HepG2 (cell line): Measurements from ENCODE around the gene IRF3. TPM values are rescaled to one million over a fixed set of nuclear protein-coding genes. Genes with fewer than 3 reads are reported as not detected.

ENCODE experiments used
- ELF1 ChIP-seq: sonication (generic); formaldehyde crosslinking; IDR thresholded peaks from 2 replicates; pipeline ENCODE4 v1.4.0; 2020; ENCODE audit warnings: missing genetic modification reagents
- ERF ChIP-seq: IDR thresholded peaks from 2 replicates; pipeline ENCODE4 v1.6.1; 2018; ENCODE audit warnings: missing biosample characterization, missing genetic modification reagents
- FOXA1 ChIP-seq, 2 experiments: fragments of 450-650 bp in 1 of 2; sonication (generic) in 1 of 2; formaldehyde crosslinking in 1 of 2; IDR thresholded peaks; 2 replicates each; pipeline versions ENCODE4 v1.4.0 to v1.6.1; 2016 to 2020; ENCODE audit warnings: missing genetic modification reagents in 1 of 2
- GATAD1 ChIP-seq: IDR thresholded peaks from 2 replicates; pipeline ENCODE4 v1.6.1; 2016; ENCODE audit warnings: missing genetic modification reagents, missing compliant biosample characterization
- HNRNPK ChIP-seq: fragments of 200-400 bp; formaldehyde crosslinking; IDR thresholded peaks from 2 replicates; pipeline ENCODE4 v1.6.1; 2018; ENCODE audit warnings: low read length, low read depth, moderate library complexity, mild to moderate bottlenecking; ENCODE audit not compliant: poor library complexity, severe bottlenecking
- KLF13 ChIP-seq: sonication (generic); formaldehyde crosslinking; IDR thresholded peaks from 2 replicates; pipeline ENCODE4 v1.4.0; 2020; ENCODE audit warnings: mild to moderate bottlenecking, missing genetic modification reagents
- KLF16 ChIP-seq, 2 experiments: sonication (generic) in 1 of 2; formaldehyde crosslinking in 1 of 2; IDR thresholded peaks; 2 replicates each; pipeline versions ENCODE4 v1.6.1 to v1.8.0; 2016 to 2023; ENCODE audit warnings: missing genetic modification reagents in 2 of 2, missing compliant biosample characterization in 1 of 2
- MAX ChIP-seq: IDR thresholded peaks from 2 replicates; pipeline ENCODE4 v1.6.1; 2012; ENCODE audit warnings: inconsistent platforms
- PATZ1 ChIP-seq: sonication (generic); formaldehyde crosslinking; IDR thresholded peaks from 2 replicates; pipeline ENCODE4 v1.4.0; 2020; ENCODE audit warnings: missing genetic modification reagents
- RFX5 ChIP-seq: IDR thresholded peaks from 2 replicates; pipeline ENCODE4 v1.6.1; 2011; ENCODE audit warnings: low read depth, low read length, improper control_type of control experiment
- THYN1 ChIP-seq: sonication (generic); formaldehyde crosslinking; IDR thresholded peaks from 2 replicates; pipeline ENCODE4 v1.8.1; 2023; ENCODE audit warnings: low read depth, mild to moderate bottlenecking, moderate library complexity, missing genetic modification reagents, borderline replicate concordance
- ZNF546 ChIP-seq: sonication (generic); formaldehyde crosslinking; conservative IDR thresholded peaks from 2 replicates; pipeline ENCODE4 v1.8.1; 2023; ENCODE audit warnings: mild to moderate bottlenecking, missing genetic modification reagents
- ZNF687 ChIP-seq: sonication (generic); formaldehyde crosslinking; IDR thresholded peaks from 2 replicates; pipeline ENCODE4 v1.5.1; 2020; ENCODE audit warnings: mild to moderate bottlenecking, missing genetic modification reagents, moderate library complexity
- ZSCAN9 ChIP-seq: IDR thresholded peaks from 2 replicates; pipeline ENCODE4 v1.6.1; 2016; ENCODE audit warnings: borderline replicate concordance
- polyA plus RNA-seq, 8 experiments: library from polyadenylated mRNA; depleted of rRNA in 3 of 8; stranded (reverse) in 7 of 8; unstranded in 1 of 8; fragments of >200 nt; fragmentation: Illumina TruSeq in 4 of 8; extraction: Trizol in 4 of 8; gene quantifications; 2 replicates each; pipeline versions ENCODE4 v1.2.1 to v1.2.3, GENCODE V29; 2011 to 2016; ENCODE audit warnings: low read depth in 4 of 8, missing spikeins in 1 of 8, mixed read lengths in 1 of 8; ENCODE audit not compliant: insufficient read depth in 1 of 8
- total RNA-seq, 5 experiments: library from RNA; depleted of rRNA; stranded (reverse); fragments of >200 nt; fragmentation: Illumina TruSeq; extraction: Trizol; gene quantifications; 2 replicates each; pipeline ENCODE4 v1.2.3, GENCODE V29; 2016; ENCODE audit warnings: low read depth in 1 of 5
- TF ChIP-seq, protein P1 (sequence below): sonication (generic); formaldehyde crosslinking; IDR thresholded peaks from 2 replicates; pipeline ENCODE4 v1.4.0; 2020; ENCODE audit warnings: low read depth, missing genetic modification reagents
- TF ChIP-seq, protein P2 (sequence below): sonication (generic); IDR thresholded peaks from 2 replicates; pipeline ENCODE4 v1.6.1; 2016; ENCODE audit warnings: low read depth, borderline replicate concordance

IRF3 gene
- total and polyA plus RNA-seq, 2 of the 13 experiments (the other 11 are each of a cell fraction or from before 2014, with no cell fraction given), result 61.9 to 65.5 TPM

DNA sequence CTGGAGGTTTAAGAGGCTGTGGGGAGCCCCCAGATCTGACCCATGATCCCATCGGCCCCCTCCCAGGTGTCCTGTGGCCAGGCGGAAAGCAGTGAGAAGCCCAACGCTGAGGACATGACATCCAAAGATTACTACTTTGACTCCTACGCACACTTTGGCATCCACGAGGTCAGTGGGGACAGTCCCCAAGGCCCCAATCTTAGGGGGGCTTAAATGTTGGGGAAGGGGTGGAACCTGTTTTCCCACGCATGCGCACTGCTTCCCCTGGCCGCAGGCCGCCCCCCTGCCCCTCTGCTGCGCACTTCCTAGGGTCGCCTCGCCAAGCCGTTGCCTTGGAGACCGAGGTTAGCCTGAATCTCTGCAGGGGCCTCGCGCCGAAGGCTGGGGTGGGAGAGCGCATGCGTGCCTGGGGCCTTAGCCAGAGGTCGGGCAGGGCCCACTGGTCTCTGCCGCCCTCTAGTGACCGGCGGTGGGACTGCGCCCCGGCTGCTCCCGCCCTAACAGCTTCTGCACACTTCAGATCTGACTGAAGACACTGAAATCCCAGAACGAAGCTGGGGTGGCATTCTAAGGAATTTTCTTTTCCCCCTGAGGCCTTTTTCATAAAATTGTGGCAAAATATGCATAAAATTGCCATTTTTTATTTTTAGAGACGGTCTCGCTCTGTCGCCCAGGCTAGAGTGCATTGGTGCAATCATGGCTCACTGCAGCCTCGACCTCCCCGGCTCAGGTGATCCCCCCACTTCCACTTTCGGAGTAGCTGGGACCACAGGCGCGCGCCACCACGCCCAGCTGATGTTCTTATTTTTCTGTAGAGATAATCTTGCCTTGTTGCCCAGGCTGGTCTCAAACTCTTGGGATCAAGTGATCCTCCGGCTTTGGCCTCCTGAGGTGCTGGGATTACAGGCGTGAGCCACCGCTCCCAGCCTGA is 15.0 kb upstream of the IRF3 start (continued):
- TF ChIP-seq PATZ1 (CRISPR knock-in tag), result peak; percentile 31; the same call in 1 of the 2 replicates
- no peak for TF ChIP-seq RFX5
- TF ChIP-seq ZNF546 (CRISPR knock-in tag), result no peak
- TF ChIP-seq, protein P1, sequence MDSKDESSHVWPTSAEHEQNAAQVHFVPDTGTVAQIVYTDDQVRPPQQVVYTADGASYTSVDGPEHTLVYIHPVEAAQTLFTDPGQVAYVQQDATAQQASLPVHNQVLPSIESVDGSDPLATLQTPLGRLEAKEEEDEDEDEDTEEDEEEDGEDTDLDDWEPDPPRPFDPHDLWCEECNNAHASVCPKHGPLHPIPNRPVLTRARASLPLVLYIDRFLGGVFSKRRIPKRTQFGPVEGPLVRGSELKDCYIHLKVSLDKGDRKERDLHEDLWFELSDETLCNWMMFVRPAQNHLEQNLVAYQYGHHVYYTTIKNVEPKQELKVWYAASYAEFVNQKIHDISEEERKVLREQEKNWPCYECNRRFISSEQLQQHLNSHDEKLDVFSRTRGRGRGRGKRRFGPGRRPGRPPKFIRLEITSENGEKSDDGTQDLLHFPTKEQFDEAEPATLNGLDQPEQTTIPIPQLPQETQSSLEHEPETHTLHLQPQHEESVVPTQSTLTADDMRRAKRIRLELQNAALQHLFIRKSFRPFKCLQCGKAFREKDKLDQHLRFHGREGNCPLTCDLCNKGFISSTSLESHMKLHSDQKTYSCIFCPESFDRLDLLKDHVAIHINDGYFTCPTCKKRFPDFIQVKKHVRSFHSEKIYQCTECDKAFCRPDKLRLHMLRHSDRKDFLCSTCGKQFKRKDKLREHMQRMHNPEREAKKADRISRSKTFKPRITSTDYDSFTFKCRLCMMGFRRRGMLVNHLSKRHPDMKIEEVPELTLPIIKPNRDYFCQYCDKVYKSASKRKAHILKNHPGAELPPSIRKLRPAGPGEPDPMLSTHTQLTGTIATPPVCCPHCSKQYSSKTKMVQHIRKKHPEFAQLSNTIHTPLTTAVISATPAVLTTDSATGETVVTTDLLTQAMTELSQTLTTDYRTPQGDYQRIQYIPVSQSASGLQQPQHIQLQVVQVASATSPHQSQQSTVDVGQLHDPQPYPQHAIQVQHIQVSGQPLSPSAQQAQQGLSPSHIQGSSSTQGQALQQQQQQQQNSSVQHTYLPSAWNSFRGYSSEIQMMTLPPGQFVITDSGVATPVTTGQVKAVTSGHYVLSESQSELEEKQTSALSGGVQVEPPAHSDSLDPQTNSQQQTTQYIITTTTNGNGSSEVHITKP (CRISPR knock-in tag), result peak; percentile 69; the same call in 1 of the 2 replicates
- TF ChIP-seq THYN1, result no peak
- peak; percentile 57; the same call in 1 of the 2 replicates for TF ChIP-seq ERF (CRISPR knock-in tag)
- TF ChIP-seq ZSCAN9 (CRISPR knock-in tag), result 0 out of 2 replicates have a peak, but pooled peaks have one; percentile 4
- 0 out of 4 replicates have a peak, but pooled peaks of 1 of the 2 experiments have one; percentile 30 for TF ChIP-seq KLF16 (CRISPR knock-in tag; IDR thresholded peaks at IDR 0.05)
- peak; percentile 54 for TF ChIP-seq HNRNPK
- peak; percentile 53; the same call in 1 of the 2 replicates for TF ChIP-seq MAX
- TF ChIP-seq ZNF687 (CRISPR knock-in tag), result peak; percentile 91
- no peak for TF ChIP-seq KLF13
- TF ChIP-seq ELF1, result peak; percentile 29; the same call in 1 of the 2 replicates
- TF ChIP-seq FOXA1 (IDR thresholded peaks at IDR 0.05), result no peak
- no peak for TF ChIP-seq FOXA1 (CRISPR knock-in tag; IDR thresholded peaks at IDR 0.05)
- peak; percentile 63; the same call in 1 of the 2 replicates for TF ChIP-seq GATAD1 (CRISPR knock-in tag)
- TF ChIP-seq, protein P2, sequence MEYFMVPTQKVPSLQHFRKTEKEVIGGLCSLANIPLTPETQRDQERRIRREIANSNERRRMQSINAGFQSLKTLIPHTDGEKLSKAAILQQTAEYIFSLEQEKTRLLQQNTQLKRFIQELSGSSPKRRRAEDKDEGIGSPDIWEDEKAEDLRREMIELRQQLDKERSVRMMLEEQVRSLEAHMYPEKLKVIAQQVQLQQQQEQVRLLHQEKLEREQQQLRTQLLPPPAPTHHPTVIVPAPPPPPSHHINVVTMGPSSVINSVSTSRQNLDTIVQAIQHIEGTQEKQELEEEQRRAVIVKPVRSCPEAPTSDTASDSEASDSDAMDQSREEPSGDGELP, result no peak
